Gastroesophageal sphincter (tissue), 3 donors: ENCODE results near the gene ZBTB20.

Experiments
- CTCF ChIP-seq, 4 experiments: fragments of 200-600 bp in 2 of 4; fragments of 450-650 bp in 2 of 4; sonication (generic) in 1 of 4; IDR thresholded peaks; one replicate each; pipeline ENCODE4 v1.5.1; 2017 to 2019; ENCODE audit warnings: antibody characterized with exemption in 4 of 4, mild to moderate bottlenecking in 2 of 4, moderate library complexity in 2 of 4
- EP300 ChIP-seq: sonication (generic); formaldehyde crosslinking; IDR thresholded peaks from one replicate; pipeline ENCODE4 v1.6.1; 2017; ENCODE audit warnings: antibody characterized with exemption, mild to moderate bottlenecking

- TF ChIP-seq EP300 (no peak), CTCF (IDR thresholded peaks at IDR 0.05) (peak in 3 of 4 experiments; percentile 26 to 46 (median 29))
These were observed 784.3 kb downstream of the ZBTB20 start for GRCh38 chr3:114362815-114363214.
